HCT116 (cell line): ENCODE data around the gene DPH1. TPM values are rescaled to one million over a fixed set of nuclear protein-coding genes. Genes with fewer than 3 reads are reported as not detected.

ENCODE experiments used
- ATAC-seq: fragments of 200-7000 bp; cut with Tn5 transposase; 2 replicates; pipeline ENCODE4 v1.9.1; 2020; ENCODE audit warnings: mild to moderate bottlenecking, moderate library complexity
- BruUV-seq: library from RNA; stranded (reverse); fragments of 400-500 nt; replicated peaks from 2 replicates; lab custom pipeline; 2021; lab: Mats Ljungman, UMichigan
- CTCF ChIA-PET: fragments of 300-600 bp; sonication (Branson Sonifier 250); formaldehyde crosslinking; loops from one replicate; lab custom pipeline; 2021; ENCODE audit warnings: antibody characterized with exemption; lab: Charles Lee
- POLR2A ChIA-PET: fragments of 300-600, 350-600 bp; sonication (Branson Sonifier 250); formaldehyde crosslinking; loops from one replicate; lab custom pipeline; 2021; ENCODE audit warnings: antibody characterized with exemption; lab: Charles Lee
- RAD21 ChIA-PET, 2 experiments: fragments of 300-600 bp; sonication (Branson Sonifier 250); formaldehyde crosslinking; loops; one replicate each; lab custom pipeline; 2023; ENCODE audit warnings: low total read pairs in 2 of 2; ENCODE audit not compliant: uncharacterized antibody in 2 of 2, unreplicated experiment in 2 of 2, low non-redundant PET in 1 of 2; lab: Charles Lee
- DNase-seq: peaks from one replicate; pipeline ENCODE4 v3.0.0-alpha.2; 2010; ENCODE audit warnings: low read depth, low spot score
- H2AFZ ChIP-seq: fragments of 200-600 bp; shearing (Covaris generic), sonication (generic); 2 replicates; pipeline ENCODE4 v1.6.1; 2017; ENCODE audit warnings: low read depth, mixed run types, mixed read lengths, antibody characterized with exemption, low read length; ENCODE audit not compliant: poor library complexity, severe bottlenecking
- H3K27ac ChIP-seq: 2 replicates; pipeline ENCODE4 v1.5.1; 2012; ENCODE audit warnings: low read depth, low read length
- H3K27me3 ChIP-seq: fragments of 200-600 bp; sonication (generic); 2 replicates; pipeline ENCODE4 v1.6.1; 2016; ENCODE audit warnings: mixed run types, low read length, mixed read lengths; ENCODE audit not compliant: insufficient read depth
- H3K36me3 ChIP-seq, 2 experiments: fragments of 200-500 bp in 1 of 2; fragments of 200-600 bp in 1 of 2; sonication (Bioruptor generic) in 1 of 2; sonication (generic) in 1 of 2; 2 replicates each; pipeline versions ENCODE4 v1.5.1 to v1.6.1; 2014 to 2016; ENCODE audit warnings: low read length in 2 of 2, inconsistent platforms in 1 of 2, mixed read lengths in 1 of 2, mixed run types in 1 of 2; ENCODE audit not compliant: insufficient read depth in 2 of 2, control insufficient read depth in 1 of 2
- H3K4me1 ChIP-seq, 2 experiments: fragments of 200-600 bp in 1 of 2; sonication (generic) in 1 of 2; 2 replicates each; pipeline versions ENCODE4 v1.5.1 to v1.6.1; 2012 to 2017; ENCODE audit warnings: low read length in 2 of 2, inconsistent platforms in 1 of 2, mild to moderate bottlenecking in 1 of 2, mixed read lengths in 1 of 2, mixed run types in 1 of 2, moderate library complexity in 1 of 2; ENCODE audit not compliant: insufficient read depth in 2 of 2, control insufficient read depth in 1 of 2
- H3K4me2 ChIP-seq: fragments of 200-600 bp; sonication (generic); 2 replicates; pipeline ENCODE4 v1.6.1; 2017; ENCODE audit warnings: mixed run types, low read length, mixed read lengths
- H3K4me3 ChIP-seq, 2 experiments: fragments of 200-600 bp in 1 of 2; sonication (generic) in 1 of 2; replicated peaks in 1 of 2; 2 replicates each; pipeline ENCODE4 v1.5.1; 2011 to 2016; ENCODE audit warnings: low read length in 2 of 2, control low read depth in 1 of 2, low read depth in 1 of 2, mild to moderate bottlenecking in 1 of 2, mixed read lengths in 1 of 2, mixed run types in 1 of 2
- H3K79me2 ChIP-seq: fragments of 200-600 bp; sonication (generic); 2 replicates; pipeline ENCODE4 v1.6.1; 2017; ENCODE audit warnings: mild to moderate bottlenecking, mixed run types, low read length, moderate library complexity, mixed read lengths; ENCODE audit not compliant: insufficient read depth
- H3K9ac ChIP-seq: fragments of 200-600 bp; sonication (generic); 2 replicates; pipeline ENCODE4 v1.6.1; 2016; ENCODE audit warnings: low read length, mixed read lengths
- H3K9me2 ChIP-seq: fragments of 200-600 bp; sonication (generic), shearing (Covaris generic); 2 replicates; pipeline ENCODE4 v1.6.1; 2017; ENCODE audit warnings: mixed run types, mild to moderate bottlenecking, moderate library complexity; ENCODE audit not compliant: insufficient read depth
- H3K9me3 ChIP-seq, 2 experiments: fragments of 200-500 bp in 1 of 2; fragments of 200-600 bp in 1 of 2; sonication (Bioruptor generic) in 1 of 2; sonication (generic) in 1 of 2; 2 replicates each; pipeline ENCODE4 v1.6.1; 2014 to 2017; ENCODE audit warnings: low read length in 2 of 2, mixed read lengths in 2 of 2, inconsistent platforms in 1 of 2, low read depth in 1 of 2, mild to moderate bottlenecking in 1 of 2, mixed run types in 1 of 2, moderate library complexity in 1 of 2; ENCODE audit not compliant: control insufficient read depth in 1 of 2, insufficient read depth in 1 of 2
- H4K20me1 ChIP-seq: fragments of 200-600 bp; sonication (generic), shearing (Covaris generic); 2 replicates; pipeline ENCODE4 v1.6.1; 2017; ENCODE audit warnings: mixed run types, mild to moderate bottlenecking, moderate library complexity; ENCODE audit not compliant: insufficient read depth
- EGR1 ChIP-seq: IDR thresholded peaks from 2 replicates; pipeline ENCODE4 v1.6.1; 2012; ENCODE audit warnings: low read depth
- EZH2 ChIP-seq: fragments of 200-600 bp; sonication (generic); IDR thresholded peaks from 2 replicates; pipeline ENCODE4 v1.6.1; 2017; ENCODE audit warnings: antibody characterized with exemption, mixed run types
- POLR2A ChIP-seq: IDR thresholded peaks from 2 replicates; pipeline ENCODE4 v1.7.0; 2011; ENCODE audit warnings: borderline replicate concordance; ENCODE audit not compliant: insufficient read depth, insufficient read length; ENCODE audit errors: extremely low read depth
- POLR2AphosphoS5 ChIP-seq: IDR thresholded peaks from 2 replicates; pipeline ENCODE4 v1.6.1; 2011; ENCODE audit warnings: mild to moderate bottlenecking, low read depth, low read length, moderate library complexity
- RAD21 ChIP-seq: IDR thresholded peaks from 2 replicates; pipeline ENCODE4 v1.6.1; 2012; ENCODE audit warnings: low read depth, mild to moderate bottlenecking
- SIN3A ChIP-seq: IDR thresholded peaks from 2 replicates; pipeline ENCODE4 v1.6.1; 2012; ENCODE audit warnings: low read depth
- SRF ChIP-seq: IDR thresholded peaks from 2 replicates; pipeline ENCODE4 v1.6.1; 2012; ENCODE audit warnings: low read depth
- YY1 ChIP-seq: IDR thresholded peaks from 2 replicates; pipeline ENCODE4 v1.6.1; 2011; ENCODE audit warnings: low read length, low read depth, moderate library complexity, mild to moderate bottlenecking; ENCODE audit not compliant: insufficient replicate concordance; ENCODE audit errors: extremely low read depth
- intact Hi-C: fragments of 100-400 bp; cut with micrococcal nuclease; formaldehyde crosslinking; loops from 2 replicates; pipeline ENCODE4 v1.10.0; 2022
- total RNA-seq: library from RNA; stranded (reverse); gene quantifications from one replicate; pipeline ENCODE4 v1.2.1, GENCODE V29; 2021; ENCODE audit not compliant: unreplicated experiment
- TF ChIP-seq, protein P1 (sequence below): IDR thresholded peaks from 2 replicates; pipeline ENCODE4 v1.6.1; 2011; ENCODE audit warnings: mild to moderate bottlenecking, low read length, moderate library complexity; ENCODE audit not compliant: insufficient replicate concordance; ENCODE audit errors: extremely low read depth
- TF ChIP-seq, protein P2 (sequence below), 3 experiments: fragments of 200-600 bp in 1 of 3; sonication (generic) in 1 of 3; IDR thresholded peaks in 2 of 3; conservative IDR thresholded peaks in 1 of 3; 2 replicates each; pipeline ENCODE4 v1.5.1; 2012 to 2017; ENCODE audit warnings: low read depth in 2 of 3, low read length in 2 of 3, antibody characterized with exemption in 1 of 3, borderline replicate concordance in 1 of 3, control low read depth in 1 of 3, mild to moderate bottlenecking in 1 of 3, mixed read lengths in 1 of 3, mixed run types in 1 of 3, moderate library complexity in 1 of 3; ENCODE audit not compliant: insufficient read depth in 1 of 3
- TF ChIP-seq, protein P3 (sequence below): IDR thresholded peaks from 2 replicates; pipeline ENCODE4 v1.6.1; 2012; ENCODE audit warnings: low read depth

DPH1 gene
- total RNA-seq, 1 experiment from 2014 or later, result 47.2 TPM

DNA sequence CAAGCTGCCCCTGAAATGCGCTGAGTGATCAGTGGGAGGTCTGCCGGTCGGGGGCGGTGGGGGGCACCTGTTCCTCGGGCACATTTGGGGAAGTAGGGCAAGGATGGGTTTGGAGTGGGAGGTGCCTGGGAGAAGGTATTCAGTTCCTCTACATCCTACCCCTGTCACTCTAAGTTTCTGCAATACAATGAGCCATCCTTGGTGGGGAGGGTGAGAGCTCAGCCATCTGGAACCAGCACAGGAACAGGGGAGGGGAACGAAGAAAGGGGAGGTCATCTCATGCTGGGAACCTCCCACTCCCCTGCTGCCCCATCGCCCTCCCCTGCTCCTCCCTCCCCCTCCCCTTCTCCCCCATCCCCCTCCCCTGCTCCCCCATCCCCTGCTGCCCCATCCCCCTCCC, 4.2 kb downstream of the DPH1 start:
- Histone ChIP-seq H3K9me3 (no peaks in the 10 kb centered on the region), H2AFZ (no peak overlapping the region), H3K9me2 (no peaks in the 10 kb centered on the region), H3K4me1 (peaks cover 11 to 12% of the 10 kb centered on the region in 2 experiments; a peak in 3 of 4 replicates), H3K36me3 (no peaks in the 10 kb centered on the region; a peak in 1 of 4 replicates), H3K4me3 (no peak overlapping the region), H3K27ac (no peak overlapping the region), H4K20me1 (no peaks in the 10 kb centered on the region), H3K27me3 (no peaks in the 10 kb centered on the region), H3K4me2 (no peak overlapping the region), H3K79me2 (peaks cover 9% of the 10 kb centered on the region; the same call in 1 of the 2 replicates), H3K9ac (no peak overlapping the region)
- DNase-seq (no peak), ATAC-seq (no peak)
- RAD21 ChIA-PET, result no interaction called here
- CTCF ChIA-PET, result no interaction called here
- BruUV-seq, result no TSS peak
- intact Hi-C loops, result no loop called here
- POLR2A ChIA-PET, result interaction anchor here (0.7 kb wide), 1 partner anchor 193 kb away, joined by 4 read pairs; no protein-coding TSS in a partner anchor
- TF ChIP-seq YY1 (no peak), POLR2AphosphoS5 (no peak), EZH2 (no peak), POLR2A (no peak), EGR1 (no peak), SRF (no peak), RAD21 (no peak), SIN3A (no peak)
- TF ChIP-seq, protein P1, sequence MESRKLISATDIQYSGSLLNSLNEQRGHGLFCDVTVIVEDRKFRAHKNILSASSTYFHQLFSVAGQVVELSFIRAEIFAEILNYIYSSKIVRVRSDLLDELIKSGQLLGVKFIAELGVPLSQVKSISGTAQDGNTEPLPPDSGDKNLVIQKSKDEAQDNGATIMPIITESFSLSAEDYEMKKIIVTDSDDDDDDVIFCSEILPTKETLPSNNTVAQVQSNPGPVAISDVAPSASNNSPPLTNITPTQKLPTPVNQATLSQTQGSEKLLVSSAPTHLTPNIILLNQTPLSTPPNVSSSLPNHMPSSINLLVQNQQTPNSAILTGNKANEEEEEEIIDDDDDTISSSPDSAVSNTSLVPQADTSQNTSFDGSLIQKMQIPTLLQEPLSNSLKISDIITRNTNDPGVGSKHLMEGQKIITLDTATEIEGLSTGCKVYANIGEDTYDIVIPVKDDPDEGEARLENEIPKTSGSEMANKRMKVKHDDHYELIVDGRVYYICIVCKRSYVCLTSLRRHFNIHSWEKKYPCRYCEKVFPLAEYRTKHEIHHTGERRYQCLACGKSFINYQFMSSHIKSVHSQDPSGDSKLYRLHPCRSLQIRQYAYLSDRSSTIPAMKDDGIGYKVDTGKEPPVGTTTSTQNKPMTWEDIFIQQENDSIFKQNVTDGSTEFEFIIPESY, result no peak
- TF ChIP-seq, protein P2, sequence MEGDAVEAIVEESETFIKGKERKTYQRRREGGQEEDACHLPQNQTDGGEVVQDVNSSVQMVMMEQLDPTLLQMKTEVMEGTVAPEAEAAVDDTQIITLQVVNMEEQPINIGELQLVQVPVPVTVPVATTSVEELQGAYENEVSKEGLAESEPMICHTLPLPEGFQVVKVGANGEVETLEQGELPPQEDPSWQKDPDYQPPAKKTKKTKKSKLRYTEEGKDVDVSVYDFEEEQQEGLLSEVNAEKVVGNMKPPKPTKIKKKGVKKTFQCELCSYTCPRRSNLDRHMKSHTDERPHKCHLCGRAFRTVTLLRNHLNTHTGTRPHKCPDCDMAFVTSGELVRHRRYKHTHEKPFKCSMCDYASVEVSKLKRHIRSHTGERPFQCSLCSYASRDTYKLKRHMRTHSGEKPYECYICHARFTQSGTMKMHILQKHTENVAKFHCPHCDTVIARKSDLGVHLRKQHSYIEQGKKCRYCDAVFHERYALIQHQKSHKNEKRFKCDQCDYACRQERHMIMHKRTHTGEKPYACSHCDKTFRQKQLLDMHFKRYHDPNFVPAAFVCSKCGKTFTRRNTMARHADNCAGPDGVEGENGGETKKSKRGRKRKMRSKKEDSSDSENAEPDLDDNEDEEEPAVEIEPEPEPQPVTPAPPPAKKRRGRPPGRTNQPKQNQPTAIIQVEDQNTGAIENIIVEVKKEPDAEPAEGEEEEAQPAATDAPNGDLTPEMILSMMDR (IDR thresholded peaks at IDR 0.05 in 2 of 3, conservative IDR thresholded peaks at IDR 0.05 in 1 of 3; ENCODE audit: borderline replicate concordance in 1 of 3, insufficient read depth in 1 of 3, low read depth in 2 of 3, low read length in 2 of 3), result no peak
- TF ChIP-seq, protein P3, sequence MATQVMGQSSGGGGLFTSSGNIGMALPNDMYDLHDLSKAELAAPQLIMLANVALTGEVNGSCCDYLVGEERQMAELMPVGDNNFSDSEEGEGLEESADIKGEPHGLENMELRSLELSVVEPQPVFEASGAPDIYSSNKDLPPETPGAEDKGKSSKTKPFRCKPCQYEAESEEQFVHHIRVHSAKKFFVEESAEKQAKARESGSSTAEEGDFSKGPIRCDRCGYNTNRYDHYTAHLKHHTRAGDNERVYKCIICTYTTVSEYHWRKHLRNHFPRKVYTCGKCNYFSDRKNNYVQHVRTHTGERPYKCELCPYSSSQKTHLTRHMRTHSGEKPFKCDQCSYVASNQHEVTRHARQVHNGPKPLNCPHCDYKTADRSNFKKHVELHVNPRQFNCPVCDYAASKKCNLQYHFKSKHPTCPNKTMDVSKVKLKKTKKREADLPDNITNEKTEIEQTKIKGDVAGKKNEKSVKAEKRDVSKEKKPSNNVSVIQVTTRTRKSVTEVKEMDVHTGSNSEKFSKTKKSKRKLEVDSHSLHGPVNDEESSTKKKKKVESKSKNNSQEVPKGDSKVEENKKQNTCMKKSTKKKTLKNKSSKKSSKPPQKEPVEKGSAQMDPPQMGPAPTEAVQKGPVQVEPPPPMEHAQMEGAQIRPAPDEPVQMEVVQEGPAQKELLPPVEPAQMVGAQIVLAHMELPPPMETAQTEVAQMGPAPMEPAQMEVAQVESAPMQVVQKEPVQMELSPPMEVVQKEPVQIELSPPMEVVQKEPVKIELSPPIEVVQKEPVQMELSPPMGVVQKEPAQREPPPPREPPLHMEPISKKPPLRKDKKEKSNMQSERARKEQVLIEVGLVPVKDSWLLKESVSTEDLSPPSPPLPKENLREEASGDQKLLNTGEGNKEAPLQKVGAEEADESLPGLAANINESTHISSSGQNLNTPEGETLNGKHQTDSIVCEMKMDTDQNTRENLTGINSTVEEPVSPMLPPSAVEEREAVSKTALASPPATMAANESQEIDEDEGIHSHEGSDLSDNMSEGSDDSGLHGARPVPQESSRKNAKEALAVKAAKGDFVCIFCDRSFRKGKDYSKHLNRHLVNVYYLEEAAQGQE, result no peak
